NCI-H510A treated with DMSO at 0.1 percent for 48 hours (cell line): ENCODE measurements around the gene AAR2.

Source experiments
- DNase-seq: peaks from one replicate; lab custom pipeline; 2025; lab: John Stamatoyannopoulos, UW

The AAR2 gene

GRCh38 chr20:36218380-36219064 is 17.8 kb upstream of the AAR2 start:
- DNase-seq = no peak

GRCh38 chr20:36219671-36220220 is 16.5 kb upstream of the AAR2 start:
- DNase-seq = no peak

DNA sequence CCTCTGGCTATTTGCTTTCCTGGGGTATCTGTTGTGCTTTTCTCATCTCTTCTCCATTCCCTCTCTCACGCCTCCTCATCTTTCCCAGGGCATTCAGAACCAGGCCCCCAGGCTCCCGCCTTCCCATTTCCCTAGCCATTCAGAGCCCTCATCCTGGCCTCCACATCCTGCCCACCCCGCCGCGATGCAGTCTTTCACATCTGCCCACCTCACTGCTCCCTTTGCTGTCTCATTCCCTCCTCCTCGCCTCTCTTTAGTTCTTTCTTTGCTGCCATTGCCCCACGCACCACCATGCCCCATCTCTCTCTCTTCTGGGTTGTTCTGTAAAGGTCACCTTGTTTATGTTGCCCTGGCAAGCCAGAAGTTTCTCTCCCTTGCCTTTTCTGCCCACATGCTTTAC is 10.6 kb upstream of the AAR2 start:
- DNase-seq = no peak

DNA sequence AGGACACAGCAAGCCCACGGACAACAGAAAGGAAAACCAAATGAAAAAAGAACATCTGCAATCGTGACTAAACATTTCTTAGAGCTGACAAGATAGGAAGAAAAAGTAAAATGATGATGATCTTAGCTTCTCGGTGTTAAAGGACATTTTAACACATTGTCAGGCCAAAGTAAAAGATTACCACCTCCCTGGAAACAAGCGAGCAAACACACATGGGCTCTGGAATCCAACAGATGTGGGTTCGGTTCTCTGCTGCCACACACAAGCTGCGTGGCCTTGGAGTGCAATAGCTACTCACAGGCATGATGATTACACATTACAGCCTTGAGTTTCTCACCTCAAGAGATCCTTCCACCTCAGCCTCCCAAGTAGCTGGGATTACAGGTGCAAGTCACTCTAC is 7.5 kb upstream of the AAR2 start:
- DNase-seq = no peak

- DNase-seq = no peak
These were observed 6.3 kb upstream of the AAR2 start for GRCh38 chr20:36230019-36230418.

GRCh38 chr20:36231331-36231730 is 4.9 kb upstream of the AAR2 start:
- DNase-seq = no peak

DNA sequence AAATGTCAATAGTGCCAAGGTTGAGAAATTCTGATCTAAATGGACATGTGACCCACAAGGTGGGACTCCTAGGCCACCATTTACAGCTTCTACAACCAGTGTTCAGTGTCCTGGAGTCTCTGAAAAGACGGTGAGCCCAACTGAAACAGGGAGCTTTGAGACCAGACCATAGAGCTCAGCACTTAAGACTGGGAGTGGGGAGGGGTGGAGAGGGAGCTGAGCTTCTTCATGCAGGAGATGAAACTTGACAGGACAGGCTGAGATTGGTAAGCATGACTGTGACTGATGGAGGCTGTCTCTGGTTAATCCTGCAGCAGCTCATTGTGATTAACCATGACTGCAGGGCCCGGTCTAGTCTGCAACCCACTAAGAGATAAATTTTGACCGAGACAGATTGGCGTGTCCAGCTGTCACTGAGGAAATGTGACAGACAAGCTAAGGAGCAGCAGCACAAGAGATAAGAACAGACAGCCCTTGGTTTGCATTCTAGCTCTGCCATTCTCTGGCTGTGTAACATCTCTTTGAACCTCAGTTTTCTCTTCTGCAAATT is 1.4 kb upstream of the AAR2 start:
- DNase-seq = no peak

DNA sequence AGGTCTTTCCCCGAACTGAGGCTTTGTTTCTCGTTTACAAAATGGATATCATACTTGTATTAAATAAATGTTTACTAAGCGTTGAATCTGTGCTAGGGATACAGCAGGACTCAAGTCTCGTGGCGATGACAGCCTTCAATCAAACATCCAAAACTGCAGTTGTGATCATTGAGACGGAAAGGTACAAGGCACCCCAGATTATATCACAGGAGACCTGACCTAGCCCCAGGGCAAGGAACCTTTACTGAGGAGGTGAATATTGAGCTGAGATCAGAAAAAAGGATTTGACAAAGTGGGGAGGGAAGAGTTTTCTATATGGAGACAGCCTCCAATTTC is 476 bp downstream of the AAR2 start:
- no peak for DNase-seq

- DNase-seq = no peak
These were observed 1.2 kb downstream of the AAR2 start for GRCh38 chr20:36237477-36237876.

DNA sequence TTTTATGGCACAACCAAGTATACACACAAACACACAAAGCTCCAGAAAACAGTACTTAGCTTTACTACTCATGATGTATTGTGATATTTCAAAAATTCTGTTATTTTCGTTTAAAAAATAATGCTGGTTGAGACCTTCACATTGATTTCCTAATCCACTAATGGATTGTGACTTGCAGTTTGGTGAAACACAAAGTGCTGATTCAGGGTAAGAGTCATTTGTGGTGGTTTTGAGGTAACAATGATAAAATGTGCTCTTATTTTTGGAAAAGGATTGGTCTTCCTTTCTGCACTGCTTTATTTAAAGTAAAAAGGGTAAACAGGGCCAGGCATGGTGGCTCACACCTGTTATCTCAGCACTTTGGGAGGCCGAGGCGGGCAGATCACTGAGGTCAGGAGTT is 1.9 kb downstream of the AAR2 start:
- no peak for DNase-seq

- no peak for DNase-seq
These were observed 2.5 kb downstream of the AAR2 start for GRCh38 chr20:36238760-36239159.

DNA sequence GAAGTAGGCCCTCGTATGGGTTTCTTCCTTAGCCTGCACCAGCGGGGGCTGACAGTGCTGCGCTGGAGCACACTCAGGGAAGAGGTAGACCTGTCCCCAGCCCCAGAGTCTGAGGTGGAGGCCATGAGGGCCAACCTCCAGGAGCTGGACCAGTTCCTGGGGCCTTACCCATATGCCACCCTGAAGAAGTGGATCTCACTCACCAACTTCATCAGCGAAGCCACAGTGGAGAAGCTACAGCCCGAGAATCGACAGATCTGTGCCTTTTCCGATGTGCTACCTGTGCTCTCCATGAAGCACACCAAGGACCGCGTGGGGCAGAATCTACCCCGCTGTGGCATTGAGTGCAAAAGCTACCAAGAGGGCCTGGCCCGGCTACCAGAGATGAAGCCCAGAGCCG is 3.8 kb downstream of the AAR2 start:
- no peak for DNase-seq

GRCh38 chr20:36241678-36242077 is 5.4 kb downstream of the AAR2 start:
- no peak for DNase-seq

GRCh38 chr20:36243726-36244125 is 7.4 kb downstream of the AAR2 start:
- DNase-seq = no peak

GRCh38 chr20:36246401-36246800 is 10.1 kb downstream of the AAR2 start:
- DNase-seq = no peak

- DNase-seq = no peak
These were observed 12.6 kb downstream of the AAR2 start for GRCh38 chr20:36248836-36249235.

DNA sequence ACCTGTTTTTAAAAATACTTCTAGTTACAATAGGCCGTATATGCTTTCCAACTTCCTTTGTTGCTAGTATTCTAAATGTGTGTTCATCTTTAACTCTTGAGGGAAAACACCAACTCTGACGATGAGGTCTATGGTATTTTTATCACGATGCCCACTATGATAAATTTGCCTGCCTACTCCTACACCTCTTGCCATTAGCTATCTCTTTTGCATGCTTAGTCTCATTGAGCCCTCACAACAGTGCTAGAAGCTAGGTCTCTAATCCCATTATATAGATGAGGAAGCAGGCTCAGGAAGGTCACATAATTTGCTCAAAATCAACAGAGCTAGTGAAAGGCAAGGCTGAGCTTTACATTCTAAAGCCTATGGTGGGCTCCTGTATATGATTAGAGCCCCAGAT is 13.2 kb downstream of the AAR2 start:
- no peak for DNase-seq

DNA sequence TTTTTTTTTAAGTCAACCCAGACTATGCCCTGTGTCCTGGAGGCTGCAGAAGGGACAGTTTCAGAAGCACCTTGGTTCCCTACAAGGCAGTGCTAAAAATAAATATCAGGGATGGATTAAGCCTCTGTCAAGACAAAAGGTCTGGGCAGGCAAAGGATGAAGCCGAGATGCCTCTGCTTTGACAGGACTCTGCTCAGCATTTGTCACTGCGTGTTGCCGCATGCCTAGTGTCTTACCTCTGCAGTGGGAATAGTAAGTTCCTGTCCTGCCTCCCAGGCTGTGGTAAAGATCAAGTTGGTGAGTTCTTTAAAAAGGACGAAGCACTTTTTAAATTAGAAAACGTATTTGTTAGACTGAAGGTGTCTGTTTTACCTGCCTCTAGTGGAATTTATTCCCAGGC is 15.1 kb downstream of the AAR2 start:
- DNase-seq = no peak

GRCh38 chr20:36252511-36252910 is 16.2 kb downstream of the AAR2 start:
- DNase-seq = no peak

DNA sequence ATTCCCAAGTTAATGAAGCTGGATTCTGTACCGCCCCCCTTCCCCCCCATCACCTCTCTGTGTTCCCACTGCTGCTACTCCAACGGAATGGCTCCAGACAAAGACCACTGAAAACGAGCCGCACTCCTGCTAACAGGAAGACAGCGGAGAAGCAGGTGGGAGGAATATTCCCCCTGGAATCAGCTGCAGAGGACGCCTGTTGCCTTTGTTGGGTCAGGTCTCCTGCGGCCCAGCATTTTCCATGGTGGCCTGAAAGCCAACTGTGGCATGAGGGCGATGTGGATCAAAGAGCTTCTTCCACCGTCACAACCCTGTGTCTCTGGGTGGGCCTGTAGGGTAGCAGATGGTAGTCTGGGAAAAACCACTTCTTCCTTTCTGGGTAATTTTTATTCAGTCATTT is 16.8 kb downstream of the AAR2 start:
- DNase-seq = no peak

DNA sequence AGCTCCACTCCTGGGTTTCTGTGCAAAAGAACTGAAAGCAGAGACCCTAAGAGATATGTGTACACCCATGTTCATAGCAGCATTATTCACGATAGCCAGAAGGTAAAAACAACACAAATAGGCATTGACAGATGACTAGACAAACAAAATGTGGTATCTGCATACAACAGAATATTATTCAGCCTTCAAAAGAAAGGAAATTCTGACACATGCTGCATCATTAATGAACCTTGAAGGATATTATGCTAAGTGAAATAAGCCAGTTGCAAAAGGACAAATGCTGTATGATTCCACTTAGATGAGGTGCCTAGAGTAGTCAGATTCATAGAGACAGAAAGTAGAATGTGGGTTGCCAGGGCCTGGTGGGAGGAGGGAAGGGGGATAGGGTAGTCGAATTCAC is 17.8 kb downstream of the AAR2 start:
- DNase-seq = no peak

DNA sequence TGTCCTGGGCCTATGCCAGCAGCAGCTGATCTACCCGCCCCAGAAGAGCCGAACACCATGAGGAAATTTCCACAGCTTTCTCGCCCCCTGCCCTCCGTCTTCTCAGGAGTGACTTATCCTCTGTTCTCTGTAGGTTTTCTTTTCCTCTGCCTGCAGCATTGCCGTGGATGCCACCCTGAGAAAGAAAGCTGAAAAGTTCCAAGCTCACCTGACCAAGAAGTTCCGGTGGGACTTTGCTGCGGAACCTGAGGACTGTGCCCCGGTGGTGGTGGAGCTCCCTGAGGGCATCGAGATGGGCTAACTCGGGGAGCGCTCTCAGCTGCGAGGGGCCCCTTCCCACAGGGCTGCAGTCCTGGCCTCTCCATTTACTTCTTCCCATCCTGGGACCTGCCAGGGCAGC is 19.2 kb downstream of the AAR2 start:
- DNase-seq = no peak

- DNase-seq = no peak
These were observed 23.1 kb downstream of the AAR2 start for GRCh38 chr20:36259177-36260061.
